ENCODE measurements around the gene LETM1. TPM values are rescaled to one million over a fixed set of nuclear protein-coding genes. Genes with fewer than 3 reads are reported as not detected.

LETM1 gene
- total RNA-seq (2014; rRNA removed; shearing (Covaris generic)): 88.5 and 99.3 TPM in 2 replicates
- polyA plus RNA-seq (2015; cell fraction: cytosol; rRNA removed): 27.5 and 30.3 TPM in 2 replicates
- 93.3 and 97.6 TPM in 2 replicates for polyA plus RNA-seq (2015; cell fraction: nucleus; rRNA removed)

DNA sequence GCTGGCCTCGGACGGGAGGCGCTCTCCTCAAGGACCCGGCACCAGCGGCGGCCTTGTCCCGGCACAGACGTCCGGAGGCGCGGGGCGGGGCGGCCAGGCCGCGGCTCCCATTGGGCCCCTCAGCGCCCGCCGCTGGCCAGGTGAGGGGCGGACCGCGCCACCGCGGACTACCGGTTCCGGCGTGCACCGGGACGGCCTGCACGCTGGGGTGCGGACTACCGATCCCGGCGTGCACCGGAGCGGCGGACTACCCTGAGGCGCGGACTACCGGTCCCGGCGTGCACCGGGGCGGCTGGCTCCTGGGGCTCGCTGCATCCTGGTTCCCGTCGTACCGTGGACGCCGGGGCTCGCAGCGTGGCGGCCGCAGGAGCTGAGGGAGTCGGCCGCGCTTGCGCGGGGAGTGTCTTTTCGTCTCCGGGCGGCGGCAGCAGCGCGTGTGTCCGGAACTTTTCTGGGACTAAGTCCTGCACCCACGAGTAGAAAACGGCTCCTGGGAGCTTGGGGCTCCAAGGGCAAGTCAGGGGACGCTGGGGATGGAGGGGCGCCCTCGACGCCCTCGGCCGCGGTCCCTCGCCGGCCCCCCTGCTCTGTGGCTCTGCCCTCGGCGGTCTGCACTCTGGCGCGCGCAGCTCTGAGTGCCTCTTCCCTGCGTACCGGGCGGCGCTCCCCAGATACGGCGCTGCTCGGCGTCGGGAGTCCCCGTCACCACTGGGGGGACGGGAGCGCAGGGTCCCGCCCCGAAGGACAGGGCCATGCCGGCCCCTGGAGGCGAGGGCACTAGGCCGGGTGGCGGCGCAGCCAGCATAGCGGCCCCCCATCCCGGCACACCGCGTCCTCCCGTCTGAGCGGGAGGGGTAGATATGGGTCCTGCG lies at the start of gene LETM1:
Gene LETM1 (minus strand): TSS at position 86 of the 872 bp plus-strand sequence. CDS start 206 bp downstream, outside the sequence.
- DNase-seq (ENCODE audit: low read depth): peak; percentile 95

DNA sequence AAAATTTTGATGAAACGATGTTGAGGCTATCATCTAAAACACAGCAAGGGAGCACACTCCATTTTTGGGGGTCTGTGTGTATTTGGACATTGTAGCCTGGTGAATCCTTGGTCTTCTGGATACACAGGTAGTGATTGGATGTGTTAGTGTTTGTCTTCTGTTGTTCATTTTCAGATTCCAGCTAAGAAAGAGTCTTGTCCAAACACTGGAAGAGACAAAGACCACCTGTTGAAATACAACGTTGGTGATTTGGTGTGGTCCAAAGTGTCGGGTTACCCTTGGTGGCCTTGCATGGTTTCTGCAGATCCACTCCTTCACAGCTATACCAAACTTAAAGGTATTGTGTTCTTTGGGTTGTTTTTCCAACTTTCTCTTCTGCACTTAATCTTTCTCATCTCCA lies 48.1 kb upstream of the LETM1 start:
- no peak for DNase-seq (ENCODE audit: low read depth)

DNA sequence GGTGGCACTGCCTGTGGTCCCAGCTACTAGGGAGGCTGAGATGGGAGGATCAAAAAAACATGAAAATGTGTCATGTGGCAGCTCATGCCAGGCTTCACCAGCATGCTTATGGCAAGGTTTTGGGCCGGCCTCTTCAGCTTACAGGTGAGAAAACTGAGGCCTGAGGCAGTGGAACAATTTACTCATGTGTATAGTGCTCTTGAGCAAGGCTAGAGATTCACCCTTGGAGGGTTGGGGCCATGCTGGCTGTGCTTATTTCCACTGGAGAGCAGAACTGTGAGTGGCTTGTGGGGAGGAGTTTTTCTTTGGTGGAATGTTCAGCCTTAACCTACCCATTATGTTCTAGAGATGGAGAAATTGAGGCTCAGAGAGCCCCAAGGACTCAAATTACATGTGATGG lies 47.1 kb upstream of the LETM1 start:
- no peak for DNase-seq (ENCODE audit: low read depth)

DNA sequence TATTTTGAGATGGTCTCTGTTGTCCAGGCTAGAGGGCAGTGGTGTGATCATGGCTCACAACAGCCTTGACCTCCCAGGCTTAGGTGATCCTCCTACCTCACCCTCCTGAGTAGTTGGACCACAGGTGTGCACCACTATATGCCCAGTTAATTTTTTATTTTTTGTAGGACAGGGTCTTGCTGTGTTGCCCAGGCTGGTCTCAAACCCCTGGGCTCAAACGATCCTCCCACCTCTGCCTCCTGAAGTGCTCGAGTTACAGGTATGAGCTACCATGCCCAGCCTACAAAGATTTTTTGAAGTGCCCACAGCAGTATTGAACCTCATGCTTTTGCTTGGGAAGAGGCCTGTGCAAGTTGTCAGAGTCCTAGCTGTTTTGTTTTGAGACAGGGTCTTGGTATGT lies 46.3 kb upstream of the LETM1 start:
- DNase-seq (ENCODE audit: low read depth): no peak

DNA sequence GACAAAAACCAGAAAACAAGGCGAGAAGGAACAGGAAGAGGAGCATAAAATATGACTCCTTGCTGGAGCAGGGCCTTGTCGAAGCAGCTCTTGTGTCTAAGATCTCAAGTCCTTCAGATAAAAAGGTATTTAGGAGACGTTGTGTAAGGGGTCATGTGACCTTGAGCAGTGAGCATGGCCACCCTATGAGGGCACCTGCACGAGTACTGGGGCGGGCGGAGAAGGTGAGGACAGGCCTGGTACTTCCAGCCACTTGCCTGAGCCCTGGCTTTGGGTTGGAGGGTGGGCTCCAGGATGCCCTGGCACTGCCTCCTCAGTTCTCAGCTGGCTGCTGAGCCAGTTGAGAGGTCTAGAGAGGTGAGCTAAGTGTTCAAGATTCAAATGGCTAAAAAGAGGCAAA lies 45.2 kb upstream of the LETM1 start:
- DNase-seq (ENCODE audit: low read depth): no peak

DNA sequence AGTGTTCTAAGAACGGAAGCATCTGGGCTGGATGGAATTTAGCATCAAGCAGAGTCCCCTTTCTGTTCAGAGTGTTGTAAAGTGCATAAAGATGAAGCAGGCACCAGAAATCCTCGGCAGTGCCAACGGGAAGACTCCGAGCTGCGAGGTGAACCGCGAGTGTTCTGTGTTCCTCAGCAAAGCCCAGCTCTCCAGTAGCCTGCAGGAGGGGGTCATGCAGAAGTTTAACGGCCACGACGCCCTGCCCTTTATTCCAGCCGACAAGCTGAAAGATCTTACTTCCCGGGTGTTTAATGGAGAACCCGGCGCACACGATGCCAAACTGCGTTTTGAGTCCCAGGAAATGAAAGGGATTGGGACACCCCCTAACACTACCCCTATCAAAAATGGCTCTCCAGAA lies 44.7 kb upstream of the LETM1 start:
- no peak for DNase-seq (ENCODE audit: low read depth)

DNA sequence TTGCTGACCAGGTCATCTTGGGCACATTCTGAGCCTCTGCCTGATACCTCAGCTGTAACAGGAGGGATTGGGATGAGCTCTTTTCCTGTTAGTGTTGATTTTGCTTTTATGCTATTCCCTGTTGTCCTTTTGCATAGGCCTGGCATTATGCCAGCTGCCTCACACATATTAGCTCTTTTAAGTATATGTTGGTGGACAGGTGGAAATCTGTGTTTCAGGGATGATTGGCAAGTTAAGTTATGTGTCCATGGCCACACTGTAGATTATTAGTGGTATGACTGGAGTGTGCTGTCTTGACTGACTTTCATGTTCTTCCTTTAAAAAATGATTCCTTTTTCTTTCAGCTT lies 44.1 kb upstream of the LETM1 start:
- DNase-seq (ENCODE audit: low read depth): no peak

DNA sequence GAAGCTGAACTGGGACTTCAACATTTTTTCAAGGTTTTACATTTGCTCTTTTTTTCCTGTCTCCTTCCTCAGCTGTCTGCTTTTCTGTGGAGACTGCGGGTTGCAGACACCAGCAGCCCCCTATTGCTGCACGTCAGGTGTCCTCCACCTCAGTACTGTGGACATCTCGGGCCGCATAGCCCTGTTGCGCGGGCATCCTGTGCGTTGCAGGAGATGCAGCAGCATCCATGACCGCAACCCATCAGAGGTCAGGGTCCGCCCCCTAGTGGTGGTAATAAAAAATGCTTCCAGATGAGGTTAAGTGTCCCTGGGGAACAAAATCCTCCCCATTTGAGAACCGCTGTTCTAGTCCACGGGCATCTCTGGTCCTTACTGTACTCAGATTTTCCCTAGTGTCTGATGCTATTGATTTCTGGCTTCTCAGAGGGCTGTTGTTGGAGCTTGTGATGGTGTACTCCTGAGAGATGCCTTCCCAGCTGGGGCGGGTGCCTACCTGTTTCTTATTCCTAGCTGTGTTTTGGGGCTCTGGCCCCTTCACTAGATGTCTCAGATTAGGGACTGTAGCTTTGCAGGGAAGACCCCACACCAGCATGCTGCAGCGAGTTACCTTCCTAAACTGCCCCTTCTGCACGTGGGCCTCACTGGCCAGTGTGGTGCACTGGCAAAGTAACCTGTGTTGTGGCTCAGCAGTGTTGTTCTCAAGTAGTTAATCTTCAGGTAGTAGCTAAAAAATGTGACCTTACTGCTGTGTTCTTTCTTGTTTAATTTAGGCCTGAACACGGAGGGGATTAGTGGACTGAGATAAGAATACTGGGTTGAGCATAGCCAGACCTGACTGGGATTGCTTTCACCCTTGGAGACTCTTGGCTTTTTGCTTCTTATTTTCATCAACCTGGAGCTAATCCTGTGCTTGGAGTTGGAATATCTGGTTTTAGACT lies 43.5 kb upstream of the LETM1 start:
- DNase-seq (ENCODE audit: low read depth): peak; percentile 55

DNA sequence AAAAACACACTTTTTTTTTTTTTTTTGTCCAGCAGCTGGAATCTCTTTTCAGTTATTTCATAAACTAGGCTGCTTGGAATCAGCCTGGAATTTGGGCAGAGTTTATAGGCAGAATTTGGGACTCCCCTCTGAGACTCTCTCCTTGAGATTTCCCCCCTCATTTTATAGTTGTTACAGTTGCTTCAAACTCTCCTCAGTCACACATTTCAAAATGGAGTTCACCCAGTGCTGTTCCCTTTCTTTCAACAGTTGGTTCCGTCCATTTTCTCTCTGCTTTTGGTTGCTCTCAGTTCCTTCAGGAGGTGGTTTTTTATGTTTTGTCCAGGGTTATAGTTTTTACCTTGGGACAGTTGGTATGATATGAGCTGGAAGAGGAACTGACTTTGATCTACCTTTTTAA lies 42.7 kb upstream of the LETM1 start:
- DNase-seq (ENCODE audit: low read depth): no peak

DNA sequence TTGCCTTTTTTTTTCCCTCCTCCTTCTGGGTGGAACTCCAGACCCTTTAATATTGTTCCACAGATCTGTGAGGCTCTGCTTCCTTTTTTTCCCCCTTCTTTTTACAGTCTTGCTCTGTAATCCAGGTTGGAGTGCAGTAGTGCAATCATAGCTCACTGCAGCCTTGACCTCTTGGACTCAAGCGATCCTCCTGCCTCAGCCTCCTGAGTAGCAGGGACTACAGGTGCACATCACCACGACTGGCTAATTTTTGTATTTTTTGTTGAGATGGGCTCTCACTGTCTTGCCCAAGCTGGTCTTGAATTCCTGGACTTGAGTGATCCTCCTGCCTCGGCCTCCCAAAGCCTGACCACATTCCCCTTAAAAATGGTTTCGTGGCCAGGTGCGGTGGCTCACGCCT lies 42.1 kb upstream of the LETM1 start:
- DNase-seq (ENCODE audit: low read depth): no peak

DNA sequence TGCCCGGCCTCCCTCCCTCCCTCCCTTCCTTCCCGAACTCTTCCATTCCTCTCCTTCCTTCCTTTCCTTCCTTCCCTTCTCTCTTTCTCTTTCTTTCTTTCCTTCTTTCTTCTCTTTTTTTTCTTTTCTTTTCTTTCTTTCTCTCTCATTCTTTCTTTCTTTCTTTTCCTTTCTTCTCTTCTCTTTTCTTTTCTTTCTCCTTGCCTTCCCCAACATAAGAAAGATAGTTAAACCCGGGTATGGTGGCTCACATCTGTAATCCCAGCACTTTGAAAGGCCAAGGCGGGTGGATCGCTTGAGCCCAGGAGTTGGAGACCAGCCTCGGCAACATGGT lies 40.7 kb upstream of the LETM1 start:
- DNase-seq (ENCODE audit: low read depth): no peak

DNA sequence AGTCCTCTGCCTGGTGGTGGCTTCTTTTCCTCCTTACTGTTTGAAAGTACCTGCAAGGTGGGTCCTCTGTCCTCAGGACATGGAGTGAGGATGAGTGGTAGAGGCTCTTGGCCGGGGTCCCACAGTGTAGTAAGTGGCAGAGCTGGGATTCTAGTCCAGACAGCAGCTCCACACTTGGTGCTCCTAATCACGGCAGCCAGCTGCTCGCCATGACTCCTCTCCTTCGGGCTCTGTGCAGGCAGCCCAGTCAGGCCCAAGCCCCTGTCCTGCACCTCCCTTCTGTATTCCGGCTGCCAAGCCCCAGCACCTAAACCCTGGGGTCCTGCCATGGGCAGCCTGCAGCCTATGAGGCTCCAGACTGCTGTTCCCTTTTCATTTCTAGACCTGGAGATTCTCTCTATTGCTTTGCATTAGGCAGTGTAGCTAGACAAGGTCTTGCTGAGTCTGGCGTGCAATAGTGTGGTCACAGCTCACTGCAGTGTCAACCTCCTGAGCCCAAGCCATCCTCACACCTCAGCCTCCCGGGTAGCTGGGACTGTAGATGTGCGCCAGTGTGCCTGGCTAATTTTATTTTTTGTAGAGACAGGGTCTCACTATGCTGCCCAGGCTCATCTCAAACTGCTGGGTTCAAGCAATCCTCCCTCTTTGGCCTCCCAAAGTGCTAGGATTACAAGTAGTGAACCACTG lies 40.2 kb upstream of the LETM1 start:
- DNase-seq (ENCODE audit: low read depth): no peak

DNA sequence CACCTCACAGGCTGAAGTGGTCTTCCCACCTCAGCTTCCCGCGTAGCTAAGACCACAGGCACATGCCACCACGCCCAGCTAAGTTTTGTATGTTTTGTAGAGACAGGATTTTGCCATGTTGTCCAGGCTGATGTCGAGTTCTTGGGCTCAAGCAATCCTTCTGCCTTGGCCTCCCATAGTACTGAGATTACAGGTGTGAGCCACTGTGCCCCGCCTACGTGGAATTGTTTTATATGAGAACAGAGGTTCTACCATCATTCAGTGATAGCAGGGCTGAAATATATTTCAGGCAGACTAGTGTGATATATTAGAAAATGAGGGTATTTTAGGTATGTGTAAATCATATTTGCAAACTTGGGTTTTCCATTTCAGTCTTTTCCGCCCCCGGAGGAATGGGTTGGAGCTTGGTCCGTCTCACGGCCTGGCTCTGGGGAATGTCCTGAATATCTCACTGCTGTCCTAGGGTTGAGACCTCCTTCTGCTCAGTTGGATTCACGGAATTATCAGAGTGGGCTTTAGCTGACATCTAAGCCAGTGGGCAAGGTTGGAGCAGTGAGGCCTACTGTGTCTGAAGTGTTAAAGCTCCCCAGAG lies 35.1 kb upstream of the LETM1 start:
- no peak for DNase-seq (ENCODE audit: low read depth)

DNA sequence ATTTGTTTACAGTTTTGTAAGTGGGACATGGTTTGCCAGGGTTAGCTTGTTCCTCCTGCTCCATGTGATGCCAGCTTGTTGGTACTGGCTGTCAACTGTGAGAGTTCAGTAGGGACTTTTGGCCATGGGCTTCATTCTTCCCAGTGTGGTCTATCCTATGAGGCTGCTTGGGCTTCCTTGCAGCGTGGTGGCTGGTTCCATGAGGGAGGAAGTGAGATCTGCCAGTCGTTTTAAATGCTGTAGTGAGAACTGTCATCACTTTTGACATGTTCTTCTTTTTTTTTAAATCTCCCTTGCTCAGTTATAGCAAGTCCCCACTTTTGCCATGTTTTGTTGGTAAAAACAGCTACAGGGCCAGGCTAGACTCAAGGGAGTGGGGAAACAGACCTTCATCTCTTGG lies 31.1 kb upstream of the LETM1 start:
- DNase-seq (ENCODE audit: low read depth): no peak

DNA sequence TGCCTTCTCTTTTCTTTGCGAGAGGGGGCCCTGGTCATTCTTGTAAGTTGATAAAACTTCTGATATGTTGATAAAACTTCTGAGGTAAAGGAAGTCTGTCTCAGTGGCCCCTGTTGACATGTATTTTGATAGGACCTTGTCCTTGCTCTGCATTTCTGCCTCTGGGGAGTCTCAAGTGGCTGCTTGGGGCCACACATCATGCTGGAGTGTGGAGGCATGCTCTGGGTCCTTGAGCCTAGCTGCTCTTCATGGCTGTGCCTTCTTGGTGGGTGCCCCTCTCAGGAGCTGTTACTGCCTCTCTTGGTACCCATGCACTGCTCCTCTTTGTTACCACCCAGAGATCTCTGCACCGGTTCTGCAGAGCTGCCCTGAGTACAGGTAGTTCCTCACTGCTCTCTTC lies 29.5 kb upstream of the LETM1 start:
- DNase-seq (ENCODE audit: low read depth): no peak

DNA sequence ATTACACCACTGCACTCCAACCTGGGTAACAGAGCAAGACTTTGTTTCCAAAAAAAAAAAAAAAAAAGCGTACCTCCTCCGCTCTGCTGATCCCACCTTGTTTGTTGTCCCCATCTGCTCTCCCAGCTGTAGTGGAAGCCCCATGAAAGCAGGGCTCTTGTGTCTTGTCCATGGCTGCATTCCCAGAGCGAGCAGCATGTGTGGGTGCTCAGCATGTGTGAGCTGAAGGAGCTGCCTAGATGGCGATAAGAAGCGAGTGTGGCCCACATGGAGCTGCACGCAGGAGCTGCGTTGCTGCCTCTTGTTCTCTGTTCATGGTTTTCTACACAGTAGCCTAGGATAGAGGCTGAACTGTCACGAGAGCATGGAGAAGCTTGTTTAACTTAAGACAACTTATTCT lies 27.6 kb upstream of the LETM1 start:
- no peak for DNase-seq (ENCODE audit: low read depth)

DNA sequence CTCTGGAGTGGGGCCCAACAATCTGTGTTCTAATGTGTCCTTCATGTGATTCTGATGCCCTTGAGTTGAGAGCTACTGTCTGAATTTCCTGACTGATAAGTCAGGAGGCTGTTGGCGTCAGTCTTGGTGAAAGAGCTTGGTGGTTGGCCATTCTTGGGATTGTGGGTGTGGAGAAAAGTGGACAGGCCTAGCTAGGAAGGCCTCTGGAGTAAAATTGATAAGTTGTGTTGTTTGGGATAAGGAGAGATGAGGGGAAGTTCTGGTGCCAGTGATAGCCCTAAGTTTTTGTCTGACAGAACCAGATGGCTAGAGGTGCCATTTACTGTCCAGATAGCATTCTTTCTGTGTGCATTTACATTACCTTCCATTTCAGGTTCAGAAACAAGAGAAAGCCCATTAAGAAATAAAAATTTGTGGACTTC lies 26.9 kb upstream of the LETM1 start:
- no peak for DNase-seq (ENCODE audit: low read depth)

DNA sequence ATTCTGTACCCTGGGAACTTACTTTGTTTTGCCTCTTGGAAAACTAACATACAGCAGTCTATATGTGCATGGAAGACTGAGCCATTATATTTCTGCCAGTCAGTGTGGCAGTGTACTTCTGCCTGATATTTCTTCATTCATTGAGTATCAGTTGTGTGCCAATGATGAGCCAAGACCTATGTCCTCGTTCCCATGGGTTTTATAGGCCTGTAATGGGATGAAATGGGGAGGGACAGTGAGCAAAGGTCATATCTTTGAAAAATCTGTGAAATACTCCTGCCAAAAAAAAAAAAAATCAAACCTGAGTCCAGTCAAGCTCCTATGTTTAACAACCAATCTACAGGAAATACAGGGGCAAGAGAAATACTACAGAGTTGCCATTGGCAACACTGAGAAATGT lies 24.4 kb upstream of the LETM1 start:
- DNase-seq (ENCODE audit: low read depth): no peak

DNA sequence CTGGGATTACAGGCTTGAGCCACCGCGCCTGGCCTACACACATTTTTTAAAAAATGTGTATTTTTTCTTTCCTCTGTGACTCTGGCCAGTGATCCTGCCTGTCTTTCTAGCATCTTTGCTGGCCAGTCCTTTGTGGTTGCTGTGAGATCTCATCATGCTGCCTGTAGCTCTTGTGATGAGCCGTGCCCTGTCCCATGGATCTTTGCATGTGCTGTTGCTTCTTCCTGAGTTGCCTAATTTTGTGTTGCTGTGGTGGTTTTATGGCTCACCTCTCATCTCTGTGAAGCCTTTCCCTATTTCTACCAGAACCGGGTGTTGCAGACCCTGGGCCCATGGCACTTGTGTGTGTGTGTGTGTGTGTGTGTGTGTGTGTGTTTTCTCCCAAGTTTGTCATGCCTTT lies 23.5 kb upstream of the LETM1 start:
- no peak for DNase-seq (ENCODE audit: low read depth)

DNA sequence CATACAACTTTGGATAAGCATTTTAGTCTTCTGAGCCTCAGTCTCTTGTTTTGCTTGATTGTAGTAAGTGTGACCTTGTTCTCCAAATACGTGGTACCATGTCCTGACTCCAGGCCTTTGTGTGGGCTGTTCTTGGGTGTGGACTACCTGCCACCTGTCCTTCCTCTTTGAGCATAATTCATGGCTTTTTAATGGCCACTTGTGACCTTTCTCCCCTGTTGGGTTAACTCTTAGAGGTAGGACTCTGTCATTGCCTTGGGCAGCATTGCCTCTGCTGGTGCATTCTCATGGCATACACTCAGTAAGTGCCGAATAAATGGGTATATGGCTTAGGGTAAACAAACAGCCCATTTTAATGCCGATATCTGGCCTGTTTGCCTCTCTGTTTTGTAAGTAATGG lies 18.2 kb upstream of the LETM1 start:
- DNase-seq (ENCODE audit: low read depth): no peak

DNA sequence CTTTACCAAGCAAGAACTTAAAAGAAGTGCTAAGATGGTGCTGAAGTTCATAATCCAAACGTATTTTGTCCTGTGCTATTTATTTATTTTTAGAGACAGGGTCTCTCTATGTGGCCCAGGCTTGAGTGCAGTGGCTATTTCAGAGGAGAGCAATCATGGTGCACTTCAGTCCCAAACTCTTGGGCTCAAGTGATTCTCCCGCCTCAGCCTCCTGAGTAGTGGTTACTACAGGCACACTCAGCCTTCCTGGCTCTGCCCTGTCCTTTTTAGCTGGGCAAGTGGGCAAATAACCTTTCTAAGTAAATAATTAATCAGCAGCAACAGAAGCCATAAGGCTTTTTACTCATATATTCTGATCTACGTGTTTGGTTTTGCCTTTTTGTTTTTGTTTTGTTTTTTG lies 17.8 kb upstream of the LETM1 start:
- DNase-seq (ENCODE audit: low read depth): no peak
